ENCODE data around the gene ARMC5.

GRCh38 chr16:31453255-31454204 lies 5.8 kb upstream of the ARMC5 start:
- no peak for TF ChIP-seq GATA2 (IDR thresholded peaks at IDR 0.05; ENCODE audit: low read depth, low read length)
- TF ChIP-seq GATA3 (IDR thresholded peaks at IDR 0.05; ENCODE audit: low read depth, low read length) = no peak
